ENCODE results near the gene TAF3. TPM values are rescaled to one million over a fixed set of nuclear protein-coding genes. Genes with fewer than 3 reads are reported as not detected.

The TAF3 gene
- total RNA-seq, 1 experiment from 2014 or later, result 5.5 TPM

- BruUV-seq (replicated peaks), result no TSS peak
- no peaks in the 10 kb centered on the region for H3K4me1 ChIP-seq (ENCODE audit: control insufficient read depth, insufficient read depth, low read length)
- DNase-seq (ENCODE audit: low read depth, low spot score) (no peak), ATAC-seq (no peak)
- H3K27me3 ChIP-seq (ENCODE audit: control insufficient read depth, insufficient read depth, low read length), result no peaks in the 10 kb centered on the region
- intact Hi-C loops (cut with micrococcal nuclease; ENCODE audit: unreplicated experiment) (no loop called here), in situ Hi-C loops (cut with HindIII; ENCODE audit: low pct_unique_long_range_greater_than_20kb, low sequenced_read_pairs) (no loop called here)
- no peaks in the 10 kb centered on the region for H3K9me3 ChIP-seq (ENCODE audit: control insufficient read depth, insufficient read depth, low read depth, low read length)
- CTCF ChIA-PET, result no interaction called here
- H3K4me3 ChIP-seq (ENCODE audit: low read depth in 2 of 2, low read length in 2 of 2), result no peak overlapping the region
- TF ChIP-seq SIN3A (IDR thresholded peaks at IDR 0.05; ENCODE audit: borderline replicate concordance, insufficient read depth, low read depth, low read length) (no peak), TCF7L2 (IDR thresholded peaks at IDR 0.05; ENCODE audit: low read depth, low read length) (no peak), CTCF (IDR thresholded peaks at IDR 0.05) (no peak), POLR2AphosphoS5 (IDR thresholded peaks at IDR 0.05; ENCODE audit: low read depth, low read length) (no peak)
- TF ChIP-seq, protein P1, sequence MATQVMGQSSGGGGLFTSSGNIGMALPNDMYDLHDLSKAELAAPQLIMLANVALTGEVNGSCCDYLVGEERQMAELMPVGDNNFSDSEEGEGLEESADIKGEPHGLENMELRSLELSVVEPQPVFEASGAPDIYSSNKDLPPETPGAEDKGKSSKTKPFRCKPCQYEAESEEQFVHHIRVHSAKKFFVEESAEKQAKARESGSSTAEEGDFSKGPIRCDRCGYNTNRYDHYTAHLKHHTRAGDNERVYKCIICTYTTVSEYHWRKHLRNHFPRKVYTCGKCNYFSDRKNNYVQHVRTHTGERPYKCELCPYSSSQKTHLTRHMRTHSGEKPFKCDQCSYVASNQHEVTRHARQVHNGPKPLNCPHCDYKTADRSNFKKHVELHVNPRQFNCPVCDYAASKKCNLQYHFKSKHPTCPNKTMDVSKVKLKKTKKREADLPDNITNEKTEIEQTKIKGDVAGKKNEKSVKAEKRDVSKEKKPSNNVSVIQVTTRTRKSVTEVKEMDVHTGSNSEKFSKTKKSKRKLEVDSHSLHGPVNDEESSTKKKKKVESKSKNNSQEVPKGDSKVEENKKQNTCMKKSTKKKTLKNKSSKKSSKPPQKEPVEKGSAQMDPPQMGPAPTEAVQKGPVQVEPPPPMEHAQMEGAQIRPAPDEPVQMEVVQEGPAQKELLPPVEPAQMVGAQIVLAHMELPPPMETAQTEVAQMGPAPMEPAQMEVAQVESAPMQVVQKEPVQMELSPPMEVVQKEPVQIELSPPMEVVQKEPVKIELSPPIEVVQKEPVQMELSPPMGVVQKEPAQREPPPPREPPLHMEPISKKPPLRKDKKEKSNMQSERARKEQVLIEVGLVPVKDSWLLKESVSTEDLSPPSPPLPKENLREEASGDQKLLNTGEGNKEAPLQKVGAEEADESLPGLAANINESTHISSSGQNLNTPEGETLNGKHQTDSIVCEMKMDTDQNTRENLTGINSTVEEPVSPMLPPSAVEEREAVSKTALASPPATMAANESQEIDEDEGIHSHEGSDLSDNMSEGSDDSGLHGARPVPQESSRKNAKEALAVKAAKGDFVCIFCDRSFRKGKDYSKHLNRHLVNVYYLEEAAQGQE (IDR thresholded peaks at IDR 0.05; ENCODE audit: insufficient read depth in 1 of 2, low read depth in 2 of 2, low read length in 1 of 2), result no peak
- H3K36me3 ChIP-seq (ENCODE audit: control insufficient read depth, insufficient read depth, low read length), result no peaks in the 10 kb centered on the region; the same call in 1 of the 2 replicates
- H3K27ac ChIP-seq (ENCODE audit: low read length), result no peak overlapping the region
- POLR2A ChIA-PET, result no interaction called here
Measured at GRCh38 chr10:8063935-8064334, 245.6 kb downstream of the TAF3 start.

DNA sequence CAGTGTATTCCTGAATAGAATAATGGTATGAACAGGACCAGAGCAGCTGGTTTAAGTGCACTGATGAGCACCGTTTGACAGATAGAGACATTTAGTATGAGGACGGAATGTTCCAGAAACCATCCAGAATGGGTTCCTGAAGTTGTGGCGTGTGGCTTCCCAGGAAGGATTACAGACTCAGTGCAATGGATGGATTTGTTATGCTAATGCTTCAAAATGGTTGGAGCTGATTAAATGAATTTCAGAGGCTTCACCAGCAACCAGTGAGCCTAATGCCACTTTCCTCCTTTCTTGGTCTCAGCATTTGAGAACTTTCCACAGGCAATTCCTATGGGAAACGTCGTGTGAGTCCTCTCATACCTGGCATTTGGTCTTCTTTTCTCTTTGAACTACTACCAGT lies 246.1 kb downstream of the TAF3 start:
- TF ChIP-seq, protein P1 (IDR thresholded peaks at IDR 0.05; ENCODE audit: insufficient read depth in 1 of 2, low read depth in 2 of 2, low read length in 1 of 2), result no peak
- no peak for TF ChIP-seq CTCF (IDR thresholded peaks at IDR 0.05)
- ATAC-seq, result no peak
- no peaks in the 10 kb centered on the region; the same call in 1 of the 2 replicates for H3K36me3 ChIP-seq (ENCODE audit: control insufficient read depth, insufficient read depth, low read length)
- intact Hi-C loops (cut with micrococcal nuclease; ENCODE audit: unreplicated experiment), result no loop called here
- H3K4me3 ChIP-seq (ENCODE audit: low read depth in 2 of 2, low read length in 2 of 2), result no peak overlapping the region
- no peak for DNase-seq (ENCODE audit: low read depth, low spot score)
- no peaks in the 10 kb centered on the region for H3K4me1 ChIP-seq (ENCODE audit: control insufficient read depth, insufficient read depth, low read length)
- H3K27ac ChIP-seq (ENCODE audit: low read length), result no peak overlapping the region
- H3K27me3 ChIP-seq (ENCODE audit: control insufficient read depth, insufficient read depth, low read length), result no peaks in the 10 kb centered on the region
- in situ Hi-C loops (cut with HindIII; ENCODE audit: low pct_unique_long_range_greater_than_20kb, low sequenced_read_pairs), result no loop called here
- no peaks in the 10 kb centered on the region for H3K9me3 ChIP-seq (ENCODE audit: control insufficient read depth, insufficient read depth, low read depth, low read length)
- ChIA-PET CTCF (no interaction called here), POLR2A (no interaction called here)
- no TSS peak for BruUV-seq (replicated peaks)

All from Panc1 (cell line).